Ascending aorta (tissue), 2 donors: ENCODE results near the gene ZNF417. TPM values are rescaled to one million over a fixed set of nuclear protein-coding genes. Genes with fewer than 3 reads are reported as not detected.
"Not testable (repeated sequence)": the region's sequence is repeated elsewhere in the genome, so short reads cannot be mapped to it uniquely, and the experiment has no call there.

ENCODE experiments used
- DNase-seq, 2 donors: peaks; one replicate each; pipeline ENCODE4 v3.0.0-alpha.2; 2019; ENCODE audit warnings: low spot score in 2 of 2
- H3K27ac ChIP-seq, 2 donors: fragments of 200-600 bp; sonication (generic); one replicate each; pipeline ENCODE4 v1.5.1; 2016 to 2017; ENCODE audit warnings: mild to moderate bottlenecking in 1 of 2
- H3K27me3 ChIP-seq: fragments of 200-600 bp; sonication (generic); one replicate; pipeline ENCODE4 v1.5.1; 2017
- H3K36me3 ChIP-seq, 2 donors: fragments of 200-600 bp; sonication (generic); one replicate each; pipeline ENCODE4 v1.5.1; 2016
- H3K4me1 ChIP-seq, 2 donors: fragments of 200-600 bp; sonication (generic); one replicate each; pipeline ENCODE4 v1.5.1; 2016 to 2017; ENCODE audit warnings: mild to moderate bottlenecking in 1 of 2
- H3K4me3 ChIP-seq, 2 donors: fragments of 200-600 bp; sonication (generic); one replicate each; pipeline ENCODE4 v1.5.1; 2016 to 2017; ENCODE audit warnings: mild to moderate bottlenecking in 1 of 2
- H3K9me3 ChIP-seq, 2 donors: fragments of 200-600 bp; sonication (generic); one replicate each; pipeline ENCODE4 v1.5.1; 2016
- intact Hi-C: fragments of 100-400 bp; cut with DNase I; formaldehyde crosslinking; loops from one replicate; pipeline ENCODE4 v1.15.1; 2023
- total RNA-seq: library from RNA; depleted of rRNA; stranded (reverse); fragments of >200 nt; gene quantifications from one replicate; pipeline ENCODE4 v1.1.0, GENCODE V29; 2016
- TF ChIP-seq, protein P1 (sequence below), 3 experiments: fragments of 200-600 bp in 2 of 3; fragments of 450-650 bp in 1 of 3; sonication (generic) in 2 of 3; IDR thresholded peaks; one replicate each; pipeline ENCODE4 v1.5.1; 2016 to 2019; ENCODE audit warnings: antibody characterized with exemption in 3 of 3, mild to moderate bottlenecking in 1 of 3, moderate library complexity in 1 of 3

ZNF417 gene
- total RNA-seq, 1 donor from 2014 or later, result 2.3 TPM

GRCh38 chr19:57905258-57905657, 11.1 kb downstream of the ZNF417 start:
- no peak overlapping the region for H3K4me3 ChIP-seq
- H3K36me3 ChIP-seq, result peaks cover 23 to 41% of the 10 kb centered on the region in 2 donors
- H3K27me3 ChIP-seq, result no peaks in the 10 kb centered on the region
- no peak for DNase-seq
- H3K4me1 ChIP-seq, result no peaks in the 10 kb centered on the region
- peaks cover 62 to 93% of the 10 kb centered on the region in 2 donors for H3K9me3 ChIP-seq
- TF ChIP-seq, protein P1, sequence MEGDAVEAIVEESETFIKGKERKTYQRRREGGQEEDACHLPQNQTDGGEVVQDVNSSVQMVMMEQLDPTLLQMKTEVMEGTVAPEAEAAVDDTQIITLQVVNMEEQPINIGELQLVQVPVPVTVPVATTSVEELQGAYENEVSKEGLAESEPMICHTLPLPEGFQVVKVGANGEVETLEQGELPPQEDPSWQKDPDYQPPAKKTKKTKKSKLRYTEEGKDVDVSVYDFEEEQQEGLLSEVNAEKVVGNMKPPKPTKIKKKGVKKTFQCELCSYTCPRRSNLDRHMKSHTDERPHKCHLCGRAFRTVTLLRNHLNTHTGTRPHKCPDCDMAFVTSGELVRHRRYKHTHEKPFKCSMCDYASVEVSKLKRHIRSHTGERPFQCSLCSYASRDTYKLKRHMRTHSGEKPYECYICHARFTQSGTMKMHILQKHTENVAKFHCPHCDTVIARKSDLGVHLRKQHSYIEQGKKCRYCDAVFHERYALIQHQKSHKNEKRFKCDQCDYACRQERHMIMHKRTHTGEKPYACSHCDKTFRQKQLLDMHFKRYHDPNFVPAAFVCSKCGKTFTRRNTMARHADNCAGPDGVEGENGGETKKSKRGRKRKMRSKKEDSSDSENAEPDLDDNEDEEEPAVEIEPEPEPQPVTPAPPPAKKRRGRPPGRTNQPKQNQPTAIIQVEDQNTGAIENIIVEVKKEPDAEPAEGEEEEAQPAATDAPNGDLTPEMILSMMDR (IDR thresholded peaks at IDR 0.05), result no peak
- intact Hi-C loops, result no loop called here
- H3K27ac ChIP-seq, result no peak overlapping the region

GRCh38 chr19:57903618-57904184, 12.7 kb downstream of the ZNF417 start:
- no peak overlapping the region for H3K27ac ChIP-seq
- no peaks in the 10 kb centered on the region for H3K27me3 ChIP-seq
- TF ChIP-seq, protein P1 (IDR thresholded peaks at IDR 0.05), result no peak
- H3K9me3 ChIP-seq, result peaks cover 60 to 96% of the 10 kb centered on the region in 2 donors
- no peak overlapping the region for H3K4me3 ChIP-seq
- no peak for DNase-seq
- H3K4me1 ChIP-seq, result no peaks in the 10 kb centered on the region
- peaks cover 14 to 29% of the 10 kb centered on the region in 2 donors for H3K36me3 ChIP-seq
- intact Hi-C loops, result no loop called here

DNA sequence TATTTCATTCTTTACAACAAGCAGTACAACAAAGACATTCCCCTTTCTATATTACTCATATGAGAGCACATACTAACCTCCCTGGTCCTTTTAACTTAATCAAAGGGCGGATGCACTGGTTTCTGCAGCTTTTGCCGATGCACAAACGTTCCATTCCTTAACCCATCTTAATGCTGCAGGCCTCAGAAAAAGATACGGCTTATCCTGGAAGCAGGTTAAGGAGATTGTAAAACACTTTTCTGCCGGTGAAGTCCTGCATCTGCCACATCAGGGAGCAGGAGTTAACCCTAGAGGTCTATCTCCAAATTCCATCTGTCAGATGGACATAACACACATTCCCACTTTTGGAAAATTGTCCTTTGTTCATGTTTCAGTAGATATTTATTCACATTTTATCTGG, 16.1 kb downstream of the ZNF417 start:
- H3K4me1 ChIP-seq, result no peaks in the 10 kb centered on the region
- peaks cover 0 to 6% of the 10 kb centered on the region in 2 donors for H3K36me3 ChIP-seq
- DNase-seq, result no peak
- no peak overlapping the region for H3K4me3 ChIP-seq
- H3K27ac ChIP-seq, result no peak overlapping the region
- no peaks in the 10 kb centered on the region for H3K27me3 ChIP-seq
- intact Hi-C loops, result no loop called here
- TF ChIP-seq, protein P1 (IDR thresholded peaks at IDR 0.05), result no peak
- peaks cover 34 to 86% of the 10 kb centered on the region in 2 donors for H3K9me3 ChIP-seq

DNA sequence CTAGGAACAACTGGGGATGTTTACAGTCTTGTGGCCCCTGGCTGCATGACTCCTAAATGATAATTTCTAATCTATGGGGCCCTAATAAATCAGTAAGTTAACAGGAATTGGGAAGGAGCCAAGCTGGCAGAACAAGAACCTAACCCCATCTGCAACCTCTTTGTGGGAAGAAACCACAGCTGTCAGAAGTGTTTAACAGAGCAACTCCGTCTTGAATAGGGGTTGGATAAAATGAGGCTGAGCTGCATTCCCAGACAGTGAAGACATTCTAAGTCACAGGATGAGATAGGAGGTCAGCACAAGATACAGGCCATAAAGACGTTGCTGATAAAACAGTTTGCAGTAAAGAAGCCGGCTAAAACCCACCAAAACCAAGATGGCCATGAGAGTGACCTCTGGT, 25.7 kb downstream of the ZNF417 start:
- H3K36me3 ChIP-seq, DNase-seq, H3K27ac ChIP-seq, H3K4me1 ChIP-seq, H3K27me3 ChIP-seq, H3K4me3 ChIP-seq, intact Hi-C loops: not testable (repeated sequence)
- H3K9me3 ChIP-seq, result peaks cover 11 to 68% of the 10 kb centered on the region in 2 donors

- TF ChIP-seq, protein P1 (IDR thresholded peaks at IDR 0.05), result peak in 1 of 3 experiments; percentile 9
- no peak within 1 kb of the TSS for H3K27ac ChIP-seq
- peak; percentile 31 to 84 for DNase-seq
- peak within 1 kb of the TSS; percentile 44 to 63 for H3K4me3 ChIP-seq
- no peaks in the 10 kb centered on the region for H3K36me3 ChIP-seq
- no peaks in the 10 kb centered on the region for H3K27me3 ChIP-seq
- H3K4me1 ChIP-seq, result no peaks in the 10 kb centered on the region
- intact Hi-C loops, result no loop called here
- peaks cover 22 to 67% of the 10 kb centered on the region in 2 donors for H3K9me3 ChIP-seq
These were observed 27.7 kb downstream of the ZNF417 start, which contains the start of gene ZNF814 for GRCh38 chr19:57888560-57889231. Gene ZNF814 (minus strand): TSS chr19:57889037. CDS start chr19:57888802, 235 bp downstream.

DNA sequence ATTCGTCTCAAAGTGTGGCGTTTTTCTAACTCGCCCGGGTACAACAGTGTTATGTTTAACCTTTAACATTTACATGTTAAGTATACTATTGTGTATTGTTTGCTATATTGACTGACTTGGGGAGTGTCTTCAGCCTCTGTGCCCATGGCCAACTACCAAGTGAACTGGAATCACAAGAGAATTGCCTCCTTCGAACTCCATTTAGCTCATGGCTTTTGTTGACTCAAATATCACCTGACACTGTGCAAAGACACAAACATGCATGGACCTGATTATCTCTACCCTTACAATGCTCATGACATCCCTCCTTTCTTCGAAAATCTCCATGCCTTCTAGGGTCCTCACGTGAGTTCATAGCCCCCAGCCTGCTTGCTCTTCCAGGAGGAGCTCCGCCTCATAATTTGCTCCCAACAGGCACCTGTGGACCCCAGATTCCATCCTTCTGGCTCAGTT, 28.3 kb downstream of the ZNF417 start:
- H3K9me3 ChIP-seq, result peaks cover 22 to 70% of the 10 kb centered on the region in 2 donors
- H3K4me3 ChIP-seq, result peak overlapping the region; percentile 44 to 63
- TF ChIP-seq, protein P1 (IDR thresholded peaks at IDR 0.05), result no peak
- no peaks in the 10 kb centered on the region for H3K27me3 ChIP-seq
- H3K4me1 ChIP-seq, result no peaks in the 10 kb centered on the region
- DNase-seq, result no peak
- intact Hi-C loops, result no loop called here
- H3K36me3 ChIP-seq, result no peaks in the 10 kb centered on the region
- no peak overlapping the region for H3K27ac ChIP-seq
